Measurements from ENCODE around the gene TTLL9. TPM values are rescaled to one million over a fixed set of nuclear protein-coding genes. Genes with fewer than 3 reads are reported as not detected.

Gene TTLL9
- total RNA-seq, 2 donors from 2014 or later = not detected

DNA sequence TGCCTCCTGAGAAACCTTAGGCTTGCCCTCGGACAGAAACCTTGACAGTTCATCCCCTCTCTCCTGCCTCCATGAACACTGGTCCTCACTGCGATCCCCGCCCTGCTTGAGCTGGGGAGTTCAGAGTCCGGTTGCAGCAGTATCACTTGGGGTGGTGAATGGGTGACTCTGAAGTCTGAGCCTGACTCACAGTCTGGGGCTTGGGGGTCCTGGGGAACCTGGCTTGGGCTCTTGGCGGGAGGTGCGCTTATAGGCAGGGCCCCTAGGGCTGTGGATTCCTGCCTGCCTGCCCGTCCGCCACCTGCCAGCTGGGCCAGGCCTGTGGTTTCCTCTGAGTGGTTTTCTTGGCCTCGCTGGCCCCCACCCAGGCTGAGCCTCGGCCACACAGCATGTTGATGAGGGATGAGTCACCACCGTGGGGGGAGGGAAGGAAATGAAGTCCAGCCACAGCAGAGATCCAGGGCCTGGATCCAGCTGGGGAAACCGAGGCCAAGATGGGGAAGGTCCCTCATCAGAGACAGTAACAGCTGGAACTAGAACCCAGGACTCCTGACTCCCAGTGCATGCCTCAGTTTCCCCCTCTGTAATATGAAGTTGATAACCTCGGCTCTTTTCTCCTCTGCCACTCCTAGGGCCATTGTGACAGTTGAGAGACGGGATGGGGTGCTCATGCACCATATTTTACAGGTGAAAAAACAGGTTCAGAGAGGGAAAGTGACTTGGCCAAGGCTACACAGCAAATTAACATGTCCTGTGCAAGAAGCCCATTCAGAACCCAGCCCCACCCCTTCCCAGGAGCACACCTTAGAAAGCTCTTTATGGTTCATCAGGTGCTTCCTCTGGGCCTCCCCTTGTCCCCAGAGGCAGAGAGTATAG is 34.2 kb upstream of the TTLL9 start:
- TF ChIP-seq, protein P1, sequence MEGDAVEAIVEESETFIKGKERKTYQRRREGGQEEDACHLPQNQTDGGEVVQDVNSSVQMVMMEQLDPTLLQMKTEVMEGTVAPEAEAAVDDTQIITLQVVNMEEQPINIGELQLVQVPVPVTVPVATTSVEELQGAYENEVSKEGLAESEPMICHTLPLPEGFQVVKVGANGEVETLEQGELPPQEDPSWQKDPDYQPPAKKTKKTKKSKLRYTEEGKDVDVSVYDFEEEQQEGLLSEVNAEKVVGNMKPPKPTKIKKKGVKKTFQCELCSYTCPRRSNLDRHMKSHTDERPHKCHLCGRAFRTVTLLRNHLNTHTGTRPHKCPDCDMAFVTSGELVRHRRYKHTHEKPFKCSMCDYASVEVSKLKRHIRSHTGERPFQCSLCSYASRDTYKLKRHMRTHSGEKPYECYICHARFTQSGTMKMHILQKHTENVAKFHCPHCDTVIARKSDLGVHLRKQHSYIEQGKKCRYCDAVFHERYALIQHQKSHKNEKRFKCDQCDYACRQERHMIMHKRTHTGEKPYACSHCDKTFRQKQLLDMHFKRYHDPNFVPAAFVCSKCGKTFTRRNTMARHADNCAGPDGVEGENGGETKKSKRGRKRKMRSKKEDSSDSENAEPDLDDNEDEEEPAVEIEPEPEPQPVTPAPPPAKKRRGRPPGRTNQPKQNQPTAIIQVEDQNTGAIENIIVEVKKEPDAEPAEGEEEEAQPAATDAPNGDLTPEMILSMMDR (IDR thresholded peaks at IDR 0.05) = no peak
- intact Hi-C loops (cut with DNase I) = no loop called here

DNA sequence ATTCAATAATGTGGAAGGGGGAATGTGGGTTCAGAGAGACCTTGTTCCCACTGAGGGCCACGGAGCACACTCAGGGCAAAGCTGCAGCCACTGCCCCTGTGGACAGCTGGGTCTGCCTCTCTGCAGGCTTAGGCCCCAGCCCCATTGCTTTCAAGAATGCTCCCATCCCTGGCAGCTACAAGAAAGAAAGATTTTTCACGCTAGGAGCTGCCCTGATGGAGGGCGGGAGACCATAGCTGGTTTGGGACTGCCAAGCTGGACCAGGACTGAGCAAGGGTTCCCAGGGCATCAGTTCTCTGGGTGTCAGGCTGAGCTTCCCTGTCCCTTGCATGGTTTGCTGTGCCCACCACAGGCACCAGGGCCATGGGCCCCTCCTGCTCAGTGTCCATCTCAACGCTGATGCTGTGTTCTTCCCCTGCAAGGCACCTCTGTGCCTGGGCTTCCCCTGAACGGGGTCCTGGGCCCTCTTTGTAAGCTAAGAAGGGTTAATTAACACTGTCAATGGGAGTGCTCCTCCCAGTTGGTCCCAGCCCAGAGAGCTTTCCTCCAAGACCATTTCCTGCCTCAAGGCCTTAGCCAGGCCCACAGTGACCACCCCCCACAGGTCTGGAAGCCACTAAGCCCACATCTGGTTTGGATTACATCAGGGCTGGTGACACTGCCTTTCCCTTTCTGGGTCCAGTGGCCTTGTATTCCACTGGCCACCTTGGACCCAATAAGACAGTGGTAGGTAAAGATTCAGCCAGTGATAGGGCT is 33.4 kb upstream of the TTLL9 start:
- TF ChIP-seq, protein P1 (IDR thresholded peaks at IDR 0.05) = no peak
- no peaks in the 10 kb centered on the region for H3K9me3 ChIP-seq
- no peak overlapping the region for H3K27ac ChIP-seq
- no peak overlapping the region for H3K4me3 ChIP-seq
- H3K27me3 ChIP-seq = no peaks in the 10 kb centered on the region
- no peak for DNase-seq
- intact Hi-C loops (cut with DNase I) = no loop called here
- no peaks in the 10 kb centered on the region for H3K36me3 ChIP-seq
- H3K9ac ChIP-seq (ENCODE audit: low read depth in 2 of 2, low read length in 2 of 2) = no peak overlapping the region
- H3K4me1 ChIP-seq = no peaks in the 10 kb centered on the region

More for the DNA sequence above, 34.2 kb upstream of the TTLL9 start:
- DNase-seq = peak; percentile 68
- Histone ChIP-seq H3K27ac (no peak overlapping the region), H3K27me3 (no peaks in the 10 kb centered on the region), H3K4me1 (no peaks in the 10 kb centered on the region), H3K36me3 (no peaks in the 10 kb centered on the region), H3K9ac (ENCODE audit: low read depth in 2 of 2, low read length in 2 of 2) (no peak overlapping the region), H3K9me3 (no peaks in the 10 kb centered on the region), H3K4me3 (no peak overlapping the region)

DNA sequence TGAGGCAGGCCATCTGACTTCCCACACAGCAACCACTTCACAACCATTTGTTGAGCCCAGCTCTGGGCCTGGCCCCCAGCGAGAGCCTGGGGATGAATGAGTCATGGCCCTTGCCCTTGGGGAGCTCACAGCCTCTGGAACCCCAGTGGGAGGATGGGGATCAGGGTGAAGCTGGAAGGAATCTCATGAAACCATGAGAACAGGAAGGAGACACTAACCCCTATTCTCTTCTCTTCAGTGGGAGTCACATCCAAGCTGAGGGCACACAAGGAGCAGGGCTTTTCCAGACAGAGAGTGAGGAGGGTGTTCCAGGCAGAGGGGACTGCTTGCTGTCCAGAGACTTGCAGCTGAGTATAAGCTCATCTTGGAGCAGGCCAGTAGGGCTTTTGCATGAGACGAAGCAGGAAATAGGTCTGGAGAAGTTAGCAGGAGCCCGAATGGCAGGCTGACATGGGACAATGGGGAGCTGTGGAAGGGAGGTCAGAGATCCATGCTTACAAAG is 32.5 kb upstream of the TTLL9 start:
- Histone ChIP-seq H3K4me3 (no peak overlapping the region), H3K27me3 (no peaks in the 10 kb centered on the region), H3K9ac (ENCODE audit: low read depth in 2 of 2, low read length in 2 of 2) (no peak overlapping the region), H3K27ac (no peak overlapping the region), H3K4me1 (no peaks in the 10 kb centered on the region), H3K36me3 (no peaks in the 10 kb centered on the region), H3K9me3 (no peaks in the 10 kb centered on the region)
- TF ChIP-seq, protein P1 (IDR thresholded peaks at IDR 0.05) = no peak
- no peak for DNase-seq
- intact Hi-C loops (cut with DNase I) = no loop called here

DNA sequence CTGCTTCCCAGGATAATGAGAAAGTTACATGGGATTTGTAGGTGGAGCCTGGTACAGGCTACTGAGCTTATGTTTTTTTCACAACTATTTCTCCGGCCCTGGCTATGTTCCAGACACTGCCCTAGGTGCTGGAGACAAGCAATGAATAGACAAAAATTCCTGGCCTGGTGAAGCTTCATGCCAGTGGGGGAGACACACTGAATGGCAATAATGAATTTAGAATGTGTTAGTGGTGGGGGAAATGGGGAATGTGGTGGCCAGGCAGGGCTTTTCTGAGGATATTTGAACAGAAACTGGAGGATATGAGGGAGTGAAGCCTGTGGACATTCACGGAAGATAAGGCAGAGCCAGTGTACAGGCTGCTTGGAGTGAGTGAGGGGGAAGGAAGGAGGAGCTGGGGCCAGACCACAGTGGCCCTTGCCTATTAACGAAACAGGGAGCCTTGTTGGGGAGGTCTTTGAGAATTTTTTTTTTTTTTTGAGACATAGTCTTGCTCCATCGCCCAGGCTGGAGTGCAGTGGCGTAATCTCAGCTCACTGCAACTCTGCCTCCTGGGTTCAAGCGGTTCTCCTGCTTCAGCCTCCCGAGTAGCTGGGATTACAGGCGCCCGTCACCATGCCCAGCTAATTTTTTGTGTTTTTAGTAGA is 31.7 kb upstream of the TTLL9 start:
- no peaks in the 10 kb centered on the region for H3K36me3 ChIP-seq
- no peaks in the 10 kb centered on the region for H3K4me1 ChIP-seq
- H3K9me3 ChIP-seq = no peaks in the 10 kb centered on the region
- intact Hi-C loops (cut with DNase I) = no loop called here
- TF ChIP-seq, protein P1 (IDR thresholded peaks at IDR 0.05) = no peak
- no peak for DNase-seq
- no peak overlapping the region for H3K4me3 ChIP-seq
- no peak overlapping the region for H3K27ac ChIP-seq
- no peaks in the 10 kb centered on the region for H3K27me3 ChIP-seq
- H3K9ac ChIP-seq (ENCODE audit: low read depth in 2 of 2, low read length in 2 of 2) = no peak overlapping the region

DNA sequence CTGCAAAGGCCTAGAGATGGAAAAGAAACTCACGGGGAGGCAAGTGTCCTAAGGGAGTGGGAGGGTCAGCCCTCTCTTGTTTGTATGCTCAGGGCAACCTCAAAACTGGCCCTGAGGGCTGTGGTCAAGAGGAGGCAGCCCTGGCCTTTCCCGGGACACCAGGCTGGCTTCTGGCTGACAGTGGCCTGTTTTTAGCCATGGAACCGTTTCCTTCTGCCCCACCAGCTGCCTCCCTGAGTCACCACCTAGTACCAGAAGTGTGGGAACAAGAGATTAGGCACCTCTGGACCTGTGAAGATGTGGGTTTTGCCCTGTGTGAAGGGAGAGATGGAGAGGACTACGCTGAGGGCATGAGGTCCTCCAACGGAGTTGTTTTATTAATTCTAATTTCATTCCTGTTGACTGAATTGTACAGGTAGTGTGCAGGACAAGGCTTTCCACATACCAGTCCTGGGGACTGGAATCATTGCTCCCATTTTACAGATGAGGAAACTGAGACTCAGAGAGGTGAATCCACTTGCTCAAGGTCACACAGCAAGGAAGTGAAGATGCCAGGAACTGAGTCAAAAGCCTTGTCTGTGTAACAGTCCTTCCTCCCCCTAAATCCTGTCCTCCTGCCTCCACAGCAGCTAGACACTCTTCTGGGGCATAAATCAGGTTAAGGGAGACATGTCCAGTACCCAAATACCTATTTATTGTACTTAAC is 30.5 kb upstream of the TTLL9 start:
- intact Hi-C loops (cut with DNase I) = no loop called here
- TF ChIP-seq, protein P1 (IDR thresholded peaks at IDR 0.05) = no peak

More for the DNA sequence above, 30.5 kb upstream of the TTLL9 start:
- no peak overlapping the region for H3K4me3 ChIP-seq
- H3K9me3 ChIP-seq = no peaks in the 10 kb centered on the region
- H3K36me3 ChIP-seq = no peaks in the 10 kb centered on the region
- no peak overlapping the region for H3K9ac ChIP-seq (ENCODE audit: low read depth in 2 of 2, low read length in 2 of 2)
- no peak for DNase-seq
- no peak overlapping the region for H3K27ac ChIP-seq
- no peaks in the 10 kb centered on the region for H3K27me3 ChIP-seq
- H3K4me1 ChIP-seq = no peaks in the 10 kb centered on the region
